Measurements from ENCODE around the gene CNTNAP2. TPM values are rescaled to one million over a fixed set of nuclear protein-coding genes. Genes with fewer than 3 reads are reported as not detected.

The CNTNAP2 gene
- total and polyA plus RNA-seq, 2 of the 4 experiments (the other 2 are of a cell fraction) = not detected

- Histone ChIP-seq H4K91ac (ENCODE audit: insufficient read depth, low read depth, low read length) (no peak overlapping the region), H3K4me3 (ENCODE audit: insufficient read depth, low read depth, low read length) (no peak overlapping the region), H3K4ac (ENCODE audit: low read depth, low read length) (no peak overlapping the region), H2AK9ac (replicated peaks; ENCODE audit: low read depth, low read length, poor library complexity) (no peak overlapping the region), H3K23ac (ENCODE audit: low read depth, low read length) (no peak overlapping the region), H3K56ac (ENCODE audit: extremely low read depth, insufficient read depth, low read length) (no peak overlapping the region), H2BK120ac (ENCODE audit: low read depth, low read length) (no peak overlapping the region), H2BK20ac (ENCODE audit: low read depth, low read length) (no peak overlapping the region), H4K8ac (ENCODE audit: low read depth in 2 of 2, low read length in 2 of 2) (no peak overlapping the region), H2AK5ac (ENCODE audit: low read depth, low read length) (no peak overlapping the region), H4K20me1 (ENCODE audit: insufficient read depth, low read length) (no peaks in the 10 kb centered on the region), H3K36me3 (ENCODE audit: control insufficient read depth, insufficient read depth, low read length) (no peaks in the 10 kb centered on the region), H4K5ac (ENCODE audit: low read depth, low read length) (no peak overlapping the region), H3K79me1 (ENCODE audit: low read depth in 1 of 2, low read length in 2 of 2) (no peaks in the 10 kb centered on the region), H3K4me2 (ENCODE audit: low read depth, low read length) (no peak overlapping the region), H3K9me1 (ENCODE audit: insufficient read depth, low read length) (no peaks in the 10 kb centered on the region), H3K9ac (ENCODE audit: low read depth, low read length) (no peak overlapping the region), H2BK5ac (ENCODE audit: low read depth, low read length, poor library complexity, severe bottlenecking) (no peak overlapping the region), H3K9me3 (ENCODE audit: control insufficient read depth, insufficient read depth, low read length) (peaks cover 19% of the 10 kb centered on the region), H2AFZ (replicated peaks; ENCODE audit: low read length, poor library complexity) (no peak overlapping the region), H2BK15ac (ENCODE audit: low read depth, low read length) (no peak overlapping the region), H3K4me1 (ENCODE audit: control insufficient read depth, insufficient read depth, low read length) (no peaks in the 10 kb centered on the region), H3K18ac (ENCODE audit: low read depth, low read length) (no peak overlapping the region), H3K14ac (replicated peaks; ENCODE audit: low read depth, low read length) (no peak overlapping the region), H3K27ac (ENCODE audit: insufficient read depth, low read length) (no peak overlapping the region), H3K27me3 (ENCODE audit: control insufficient read depth, insufficient read depth, low read length) (no peaks in the 10 kb centered on the region)
- dilution Hi-C loops (cut with HindIII; ENCODE audit: low sequenced_read_pairs, unreplicated experiment) = no loop called here
- intact Hi-C loops (cut with micrococcal nuclease) = no loop called here
- POLR2A ChIA-PET (ENCODE audit: unreplicated experiment) = no interaction called here
- CTCF ChIA-PET = no interaction called here
- 0% methylated on average over 1 of the region's 6 CpGs; no CpG with 5 or more reads in 1 of the 2 experiments for WGBS, 2 experiments (ENCODE audit: extremely low coverage in 2 of 2, insufficient read length in 1 of 2)
- in situ Hi-C loops (cut with MboI; ENCODE audit: low sequenced_read_pairs) = no loop called here
- TF ChIP-seq RFX5 (IDR thresholded peaks at IDR 0.05; ENCODE audit: low read depth, low read length) (no peak), SMC3 (IDR thresholded peaks at IDR 0.05; ENCODE audit: low read depth, low read length) (no peak), USF2 (IDR thresholded peaks at IDR 0.05; ENCODE audit: low read depth, low read length) (no peak)
- ATAC-seq (ENCODE audit: low read depth) = no peak
- DNase-seq = no peak
- BruUV-seq (replicated peaks) = no TSS peak
Measured at GRCh38 chr7:148153616-148154284, 2037.1 kb downstream of the CNTNAP2 start.
